GM13977 (cell line): Measurements from ENCODE around the gene SYNJ2.

ENCODE experiments used
- DNase-seq: peaks from one replicate; pipeline ENCODE4 v3.0.0; 2012; ENCODE audit warnings: low spot score
- in situ Hi-C: fragments of 300-500 bp; cut with MboI; formaldehyde crosslinking; loops from one replicate; pipeline ENCODE4 v1.12.0; 2022; ENCODE audit warnings: low sequenced_read_pairs, low pct_unique_long_range_greater_than_20kb, mixed read lengths, inconsistent platforms; ENCODE audit not compliant: unreplicated experiment
- TF ChIP-seq, protein P1 (sequence below): IDR thresholded peaks from 2 replicates; pipeline ENCODE4 v1.5.1; 2012; ENCODE audit warnings: mild to moderate bottlenecking, control low read depth; ENCODE audit not compliant: insufficient read depth; ENCODE audit errors: extremely low read depth, missing control alignments

Gene SYNJ2

DNA sequence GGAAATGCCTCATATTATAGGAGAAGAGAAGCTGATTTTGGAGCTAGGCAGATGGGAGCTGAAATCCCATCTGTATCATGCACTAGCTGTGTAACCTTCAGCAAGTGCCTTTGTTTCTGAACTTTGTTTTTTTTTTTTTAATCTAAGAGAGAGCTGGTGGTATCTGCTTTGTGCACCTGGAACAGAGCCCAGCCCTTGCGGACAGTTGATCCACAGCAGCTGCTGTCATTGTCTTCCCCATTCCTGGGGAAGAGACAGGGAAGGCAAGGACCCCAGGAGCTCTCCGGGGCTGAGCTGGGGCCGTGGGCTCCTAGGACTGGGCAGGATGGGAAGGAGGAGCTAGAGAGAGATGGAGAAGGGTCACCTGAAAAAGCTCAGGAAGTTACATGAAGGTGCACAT lies 92.1 kb downstream of the SYNJ2 start:
- in situ Hi-C loops = no loop called here
- no peak for DNase-seq
- TF ChIP-seq, protein P1, sequence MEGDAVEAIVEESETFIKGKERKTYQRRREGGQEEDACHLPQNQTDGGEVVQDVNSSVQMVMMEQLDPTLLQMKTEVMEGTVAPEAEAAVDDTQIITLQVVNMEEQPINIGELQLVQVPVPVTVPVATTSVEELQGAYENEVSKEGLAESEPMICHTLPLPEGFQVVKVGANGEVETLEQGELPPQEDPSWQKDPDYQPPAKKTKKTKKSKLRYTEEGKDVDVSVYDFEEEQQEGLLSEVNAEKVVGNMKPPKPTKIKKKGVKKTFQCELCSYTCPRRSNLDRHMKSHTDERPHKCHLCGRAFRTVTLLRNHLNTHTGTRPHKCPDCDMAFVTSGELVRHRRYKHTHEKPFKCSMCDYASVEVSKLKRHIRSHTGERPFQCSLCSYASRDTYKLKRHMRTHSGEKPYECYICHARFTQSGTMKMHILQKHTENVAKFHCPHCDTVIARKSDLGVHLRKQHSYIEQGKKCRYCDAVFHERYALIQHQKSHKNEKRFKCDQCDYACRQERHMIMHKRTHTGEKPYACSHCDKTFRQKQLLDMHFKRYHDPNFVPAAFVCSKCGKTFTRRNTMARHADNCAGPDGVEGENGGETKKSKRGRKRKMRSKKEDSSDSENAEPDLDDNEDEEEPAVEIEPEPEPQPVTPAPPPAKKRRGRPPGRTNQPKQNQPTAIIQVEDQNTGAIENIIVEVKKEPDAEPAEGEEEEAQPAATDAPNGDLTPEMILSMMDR = no peak

- no peak for DNase-seq
- in situ Hi-C loops = no loop called here
- TF ChIP-seq, protein P1 = no peak
Measured at GRCh38 chr6:158076548-158076947, 94.9 kb downstream of the SYNJ2 start.

GRCh38 chr6:158077676-158078075 lies 96.0 kb downstream of the SYNJ2 start:
- TF ChIP-seq, protein P1 = no peak
- no peak for DNase-seq
- in situ Hi-C loops = no loop called here

DNA sequence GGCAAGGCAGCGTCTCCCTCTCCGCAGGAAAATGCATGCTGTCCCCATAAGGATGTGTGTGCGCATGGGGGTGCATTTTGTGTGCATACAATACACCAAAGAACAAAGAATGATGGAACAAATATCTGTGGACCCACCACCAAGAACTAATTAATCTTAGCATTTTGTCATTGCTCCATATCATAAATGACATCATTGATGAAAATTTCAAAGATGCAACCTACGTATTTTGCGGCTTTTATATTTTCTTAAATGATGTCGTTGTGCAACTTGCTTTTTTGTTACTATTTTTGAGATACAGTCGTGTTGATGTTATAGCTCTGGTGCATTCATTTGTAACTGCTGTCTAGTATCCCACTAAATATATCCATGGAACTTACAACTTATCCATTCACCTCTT lies 96.7 kb downstream of the SYNJ2 start:
- TF ChIP-seq, protein P1 = no peak
- DNase-seq = no peak
- in situ Hi-C loops = no loop called here

GRCh38 chr6:158080849-158081656 lies 99.4 kb downstream of the SYNJ2 start:
- TF ChIP-seq, protein P1 = no peak
- no peak for DNase-seq
- in situ Hi-C loops = no loop called here

DNA sequence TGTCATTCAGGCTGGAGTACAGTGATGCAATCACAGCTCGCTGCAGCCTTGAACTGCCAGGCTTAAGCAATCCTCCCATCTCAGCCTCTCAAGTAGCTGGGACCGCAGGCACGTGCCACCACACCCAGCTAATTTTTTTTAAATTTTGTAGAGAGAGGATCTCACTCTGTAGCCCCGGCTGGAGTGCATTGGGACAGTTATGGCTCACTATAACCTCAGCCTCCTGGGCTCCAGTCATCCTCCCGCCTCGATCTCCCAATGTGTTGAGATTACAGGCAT lies 99.9 kb downstream of the SYNJ2 start:
- DNase-seq = no peak
- in situ Hi-C loops = no loop called here

More for the DNA sequence above, 99.9 kb downstream of the SYNJ2 start:
- TF ChIP-seq, protein P1 = no peak
